Mesenchymal stem cell (in vitro differentiated cells and primary cell): Measurements from ENCODE around the gene ZCWPW1.

Experiments
- DNase-seq: peaks from one replicate; pipeline ENCODE4 v3.0.0-alpha.2; 2013
- H2AFZ ChIP-seq: one replicate; pipeline ENCODE4 v1.6.1; 2013; ENCODE audit warnings: low read depth, mild to moderate bottlenecking, control low read depth, inconsistent platforms, low read length, moderate library complexity
- H2AK5ac ChIP-seq: 2 replicates; pipeline ENCODE4 v1.6.1; 2013; ENCODE audit warnings: low read length, moderate library complexity, mild to moderate bottlenecking, inconsistent platforms; ENCODE audit not compliant: severe bottlenecking
- H2BK120ac ChIP-seq: one replicate; pipeline ENCODE4 v1.6.1; 2013; ENCODE audit warnings: low read depth, mild to moderate bottlenecking, inconsistent platforms, low read length, moderate library complexity
- H2BK12ac ChIP-seq, 2 experiments: one replicate each; pipeline ENCODE4 v1.6.1; 2013; ENCODE audit warnings: inconsistent platforms in 2 of 2, low read length in 2 of 2, mild to moderate bottlenecking in 2 of 2, moderate library complexity in 2 of 2, control low read depth in 1 of 2
- H2BK15ac ChIP-seq: one replicate; pipeline ENCODE4 v1.6.1; 2013; ENCODE audit warnings: mild to moderate bottlenecking, low read depth, inconsistent platforms; ENCODE audit not compliant: poor library complexity, severe bottlenecking
- H2BK5ac ChIP-seq: 2 replicates; pipeline ENCODE4 v1.6.1; 2013; ENCODE audit warnings: low read depth, mild to moderate bottlenecking, low read length, control low read depth, inconsistent platforms; ENCODE audit not compliant: poor library complexity, severe bottlenecking
- H3K14ac ChIP-seq, 2 experiments: one replicate each; pipeline ENCODE4 v1.6.1; 2013; ENCODE audit warnings: inconsistent platforms in 2 of 2, low read length in 2 of 2, control low read depth in 1 of 2, mild to moderate bottlenecking in 1 of 2, moderate library complexity in 1 of 2
- H3K18ac ChIP-seq, 2 experiments: one replicate each; pipeline ENCODE4 v1.6.1; 2013; ENCODE audit warnings: inconsistent platforms in 2 of 2, low read length in 2 of 2, control low read depth in 1 of 2, low read depth in 1 of 2, mild to moderate bottlenecking in 1 of 2
- H3K23ac ChIP-seq, 2 experiments: one replicate each; pipeline ENCODE4 v1.6.1; 2013; ENCODE audit warnings: inconsistent platforms in 2 of 2, low read length in 2 of 2, mild to moderate bottlenecking in 2 of 2, moderate library complexity in 2 of 2, control low read depth in 1 of 2
- H3K27ac ChIP-seq: 2 replicates; pipeline ENCODE4 v1.5.1; 2013; ENCODE audit warnings: mild to moderate bottlenecking, moderate library complexity, low read length, control low read depth, inconsistent platforms; ENCODE audit not compliant: poor library complexity, severe bottlenecking
- H3K27me3 ChIP-seq, 2 experiments: 2 replicates each; pipeline versions ENCODE4 v1.6.1 to v1.7.0; 2013; ENCODE audit warnings: low read length in 2 of 2, mild to moderate bottlenecking in 2 of 2, moderate library complexity in 2 of 2, control low read depth in 1 of 2, inconsistent platforms in 1 of 2; ENCODE audit not compliant: control insufficient read depth in 1 of 2, insufficient read depth in 1 of 2
- H3K36me3 ChIP-seq, 2 experiments: 2 replicates each; pipeline versions ENCODE4 v1.6.1 to v1.7.0; 2013; ENCODE audit warnings: low read length in 2 of 2, control low read depth in 1 of 2, inconsistent platforms in 1 of 2, low read depth in 1 of 2, mild to moderate bottlenecking in 1 of 2; ENCODE audit not compliant: insufficient read depth in 2 of 2, control insufficient read depth in 1 of 2
- H3K4ac ChIP-seq, 2 experiments: one replicate each; pipeline ENCODE4 v1.6.1; 2013; ENCODE audit warnings: inconsistent platforms in 2 of 2, low read length in 2 of 2, mild to moderate bottlenecking in 2 of 2, moderate library complexity in 2 of 2, control low read depth in 1 of 2, low read depth in 1 of 2
- H3K4me1 ChIP-seq: 2 replicates; pipeline ENCODE4 v1.6.1; 2013; ENCODE audit warnings: low read depth, low read length, control low read depth; ENCODE audit not compliant: control insufficient read depth, insufficient read depth
- H3K4me2 ChIP-seq: 2 replicates; pipeline ENCODE4 v1.6.1; 2013; ENCODE audit warnings: low read length, mild to moderate bottlenecking, inconsistent platforms; ENCODE audit not compliant: poor library complexity, severe bottlenecking
- H3K4me3 ChIP-seq, 2 experiments: 2 replicates each; pipeline versions ENCODE4 v1.5.1 to v1.7.0; 2013; ENCODE audit warnings: low read length in 2 of 2, mild to moderate bottlenecking in 2 of 2, control low read depth in 1 of 2, low read depth in 1 of 2; ENCODE audit not compliant: insufficient read depth in 1 of 2
- H3K79me1 ChIP-seq: replicated peaks from 2 replicates; pipeline ENCODE4 v1.6.1; 2013; ENCODE audit warnings: mild to moderate bottlenecking, control low read depth, low read length, inconsistent platforms; ENCODE audit not compliant: poor library complexity, severe bottlenecking
- H3K9ac ChIP-seq: 2 replicates; pipeline ENCODE4 v1.7.0; 2013; ENCODE audit warnings: mild to moderate bottlenecking, low read length, moderate library complexity
- H3K9me3 ChIP-seq: 2 replicates; pipeline ENCODE4 v1.7.0; 2013; ENCODE audit warnings: mild to moderate bottlenecking, low read length; ENCODE audit not compliant: control insufficient read depth
- H4K8ac ChIP-seq: one replicate; pipeline ENCODE4 v1.6.1; 2013; ENCODE audit warnings: inconsistent platforms, mild to moderate bottlenecking, low read length, moderate library complexity
- H4K91ac ChIP-seq: one replicate; pipeline ENCODE4 v1.6.1; 2013; ENCODE audit warnings: mild to moderate bottlenecking, low read length, inconsistent platforms
- WGBS: methylation state at CpG from one replicate; pipeline ENCODE4 v1.1.7; 2013; ENCODE audit warnings: mixed read lengths; 5-methylcytosine and 5-hydroxymethylcytosine counted together

Gene ZCWPW1

DNA sequence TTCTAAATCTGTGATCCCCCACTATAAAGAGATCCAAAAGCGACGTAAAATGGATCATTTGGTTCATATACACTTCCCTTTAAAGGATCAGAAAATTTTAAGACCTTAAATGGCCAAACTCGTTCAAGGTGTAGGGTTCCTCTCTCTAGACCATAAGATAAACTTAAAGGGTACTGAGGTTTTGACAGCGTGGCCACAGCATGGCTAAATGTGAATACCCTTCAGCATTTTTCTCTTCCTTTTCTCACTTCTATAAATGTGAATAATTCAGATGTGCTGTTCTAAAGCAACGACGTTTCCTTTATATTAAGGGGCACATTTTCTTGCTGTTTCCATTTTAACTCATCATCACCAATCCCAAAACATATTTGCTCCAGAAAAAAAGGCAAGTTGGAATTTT lies 5.2 kb downstream of the ZCWPW1 start:
- no peak for DNase-seq
- Histone ChIP-seq H3K27ac (no peak overlapping the region), H4K8ac (no peak overlapping the region), H3K4me2 (no peak overlapping the region), H3K9me3 (no peaks in the 10 kb centered on the region), H2BK120ac (no peak overlapping the region), H3K4me1 (peaks cover 5% of the 10 kb centered on the region), H3K14ac (no peak overlapping the region), H2AK5ac (no peak overlapping the region), H3K9ac (no peak overlapping the region), H3K4ac (no peak overlapping the region), H4K91ac (no peak overlapping the region), H3K36me3 (peaks cover 0 to 12% of the 10 kb centered on the region in 2 experiments), H2BK5ac (no peak overlapping the region), H3K27me3 (no peaks in the 10 kb centered on the region), H3K23ac (no peak overlapping the region), H3K18ac (no peak overlapping the region), H2AFZ (no peak overlapping the region), H2BK12ac (no peak overlapping the region), H3K4me3 (no peak overlapping the region), H2BK15ac (no peak overlapping the region), H3K79me1 (no peaks in the 10 kb centered on the region)
- WGBS: 83% methylated on average over 5 of the region's 6 CpGs

DNA sequence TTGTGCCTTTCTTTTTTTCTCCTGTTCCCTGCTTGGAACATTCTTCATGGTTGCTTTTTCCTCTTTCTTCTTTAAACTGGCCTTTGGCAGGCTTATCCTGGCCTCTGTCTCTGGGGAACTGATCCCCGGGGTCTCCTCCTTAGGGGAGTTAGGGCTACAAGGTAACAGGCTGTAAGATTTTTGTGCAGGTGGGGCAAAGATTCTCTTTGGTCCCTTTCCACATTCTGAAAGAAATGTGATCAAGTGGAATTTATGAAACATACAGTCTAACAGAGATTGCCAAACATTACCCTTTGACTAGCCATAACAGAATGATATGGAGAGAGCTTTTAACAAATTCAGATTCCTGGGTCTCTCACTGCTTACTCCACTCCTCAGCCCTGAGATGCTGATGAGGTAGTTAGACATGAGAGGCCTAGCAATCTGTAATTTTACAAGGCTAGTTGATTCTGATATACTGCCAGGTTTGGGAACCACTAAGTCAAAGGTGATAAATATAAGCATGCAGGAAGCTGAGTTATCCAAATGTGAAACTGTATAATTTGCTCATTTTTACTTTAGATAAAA lies 8.8 kb downstream of the ZCWPW1 start:
- no peak for DNase-seq
- no peak overlapping the region for H2AFZ ChIP-seq
- H4K91ac ChIP-seq: no peak overlapping the region
- no peak overlapping the region for H2BK12ac ChIP-seq
- H3K27ac ChIP-seq: no peak overlapping the region
- H3K4ac ChIP-seq: no peak overlapping the region
- H3K14ac ChIP-seq: no peak overlapping the region
- WGBS: 67% methylated on average over 1 of the region's 1 CpG
- no peaks in the 10 kb centered on the region for H3K79me1 ChIP-seq
- H2BK5ac ChIP-seq: no peak overlapping the region
- H3K23ac ChIP-seq: no peak overlapping the region
- H3K4me3 ChIP-seq: no peak overlapping the region
- H2AK5ac ChIP-seq: no peak overlapping the region
- H3K9me3 ChIP-seq: no peaks in the 10 kb centered on the region
- H2BK15ac ChIP-seq: no peak overlapping the region
- no peak overlapping the region for H3K9ac ChIP-seq
- peaks cover 0 to 13% of the 10 kb centered on the region in 2 experiments for H3K36me3 ChIP-seq
- H3K4me1 ChIP-seq: no peaks in the 10 kb centered on the region
- H3K18ac ChIP-seq: no peak overlapping the region
- no peak overlapping the region for H2BK120ac ChIP-seq
- H3K4me2 ChIP-seq: no peak overlapping the region
- H4K8ac ChIP-seq: no peak overlapping the region
- H3K27me3 ChIP-seq: no peaks in the 10 kb centered on the region

DNA sequence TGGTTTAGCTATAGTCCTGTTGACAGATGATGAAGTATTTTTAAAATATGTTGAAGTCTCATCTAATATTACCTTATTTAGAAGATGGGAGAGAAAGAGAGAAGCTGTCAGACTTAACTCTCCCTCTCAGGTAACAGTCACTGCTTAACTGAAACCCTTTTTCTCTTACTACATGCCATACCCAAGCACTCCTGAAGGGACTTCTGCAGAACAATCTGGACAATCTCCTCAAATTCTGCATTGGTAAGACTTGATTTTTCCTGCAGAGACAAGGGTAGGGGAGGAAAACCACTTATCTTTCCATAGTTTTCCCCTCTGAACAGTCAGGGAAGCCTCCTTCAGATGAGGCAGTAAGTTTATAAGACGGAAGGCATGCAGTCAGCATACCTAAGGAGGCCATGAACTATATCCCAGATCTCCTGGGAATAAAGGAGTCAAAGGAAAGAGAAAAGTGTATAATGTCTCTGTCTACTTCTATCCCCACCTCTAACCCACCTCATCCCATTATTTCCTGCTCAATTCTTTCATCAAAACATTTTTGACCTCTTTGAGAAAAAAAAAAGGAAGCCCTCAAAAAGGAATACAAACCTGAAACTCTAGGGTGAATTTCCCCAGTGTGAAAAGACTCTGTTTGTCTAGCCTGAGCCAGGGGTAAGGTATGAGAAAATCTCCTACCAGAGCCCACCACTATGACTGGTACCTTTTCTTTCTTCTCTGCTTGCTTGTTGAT lies 9.4 kb downstream of the ZCWPW1 start:
- H2BK15ac ChIP-seq: no peak overlapping the region
- no peak overlapping the region for H4K91ac ChIP-seq
- no peak overlapping the region for H2BK5ac ChIP-seq
- H2AFZ ChIP-seq: no peak overlapping the region
- H3K36me3 ChIP-seq: peaks cover 0 to 12% of the 10 kb centered on the region in 2 experiments
- H3K27me3 ChIP-seq: no peaks in the 10 kb centered on the region
- no peak overlapping the region for H3K4ac ChIP-seq
- H3K4me1 ChIP-seq: no peaks in the 10 kb centered on the region
- no peaks in the 10 kb centered on the region for H3K79me1 ChIP-seq
- H3K27ac ChIP-seq: no peak overlapping the region
- H2BK120ac ChIP-seq: no peak overlapping the region
- no peak overlapping the region for H4K8ac ChIP-seq
- WGBS: no CpG with 5 or more reads among the region's 1 CpG
- no peak overlapping the region for H3K4me3 ChIP-seq
- H2AK5ac ChIP-seq: no peak overlapping the region
- no peaks in the 10 kb centered on the region for H3K9me3 ChIP-seq
- DNase-seq: no peak
- no peak overlapping the region for H3K18ac ChIP-seq
- no peak overlapping the region for H3K4me2 ChIP-seq
- no peak overlapping the region for H2BK12ac ChIP-seq
- H3K9ac ChIP-seq: no peak overlapping the region
- H3K14ac ChIP-seq: no peak overlapping the region
- no peak overlapping the region for H3K23ac ChIP-seq

DNA sequence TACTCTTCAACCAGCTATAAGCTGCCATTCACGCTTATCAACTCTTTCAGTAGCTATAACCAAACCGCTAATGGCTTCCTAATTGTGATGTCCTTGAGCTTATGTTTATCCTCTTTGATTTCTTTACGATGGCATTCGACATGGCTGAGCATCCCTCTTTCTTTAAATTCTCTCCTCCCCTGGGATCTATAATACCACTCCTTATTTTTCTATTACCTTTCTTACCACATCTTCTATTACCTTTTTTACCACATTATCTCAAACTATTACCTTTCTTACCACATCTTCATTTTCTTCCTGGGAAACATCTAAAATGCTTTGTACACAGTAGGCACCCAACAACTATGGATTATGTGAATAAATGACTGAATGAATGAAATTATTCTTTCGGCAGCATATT lies 13.1 kb downstream of the ZCWPW1 start:
- 92% methylated on average over 5 of the region's 5 CpGs for WGBS
- H3K18ac ChIP-seq: no peak overlapping the region
- no peak overlapping the region for H3K14ac ChIP-seq
- H2BK120ac ChIP-seq: no peak overlapping the region
- H4K8ac ChIP-seq: no peak overlapping the region
- no peak overlapping the region for H3K9ac ChIP-seq
- H3K4me2 ChIP-seq: no peak overlapping the region
- H3K23ac ChIP-seq: no peak overlapping the region
- H3K27ac ChIP-seq: no peak overlapping the region
- no peaks in the 10 kb centered on the region for H3K4me1 ChIP-seq
- no peak overlapping the region for H3K4ac ChIP-seq
- H3K36me3 ChIP-seq: peaks cover 0 to 3% of the 10 kb centered on the region in 2 experiments
- peaks cover 0 to 9% of the 10 kb centered on the region in 2 experiments for H3K27me3 ChIP-seq
- H2BK15ac ChIP-seq: no peak overlapping the region
- H3K4me3 ChIP-seq: no peak overlapping the region
- H2AK5ac ChIP-seq: no peak overlapping the region
- no peak overlapping the region for H2BK5ac ChIP-seq
- DNase-seq: no peak
- H3K79me1 ChIP-seq: no peaks in the 10 kb centered on the region
- no peak overlapping the region for H4K91ac ChIP-seq
- no peak overlapping the region for H2BK12ac ChIP-seq
- no peaks in the 10 kb centered on the region for H3K9me3 ChIP-seq
- no peak overlapping the region for H2AFZ ChIP-seq
